ES-I3 (cell line): ENCODE data around the gene SART3.
A peak's percentile ranks its signal among the peaks of the same experiment; 100 is the strongest.

Experiments used
- H3K36me3 ChIP-seq: 2 replicates; pipeline ENCODE4 v1.6.1; 2013; ENCODE audit warnings: mild to moderate bottlenecking, low read length, control low read depth, moderate library complexity; ENCODE audit not compliant: insufficient read depth
- H3K4me1 ChIP-seq: 2 replicates; pipeline ENCODE4 v1.6.1; 2013; ENCODE audit warnings: mild to moderate bottlenecking, control low read depth, low read length; ENCODE audit not compliant: insufficient read depth
- H3K9ac ChIP-seq: 2 replicates; pipeline ENCODE4 v1.6.1; 2013; ENCODE audit warnings: low read depth, mild to moderate bottlenecking, low read length, moderate library complexity
- H3K9me3 ChIP-seq: 2 replicates; pipeline ENCODE4 v1.6.1; 2013; ENCODE audit warnings: mild to moderate bottlenecking, low read length, moderate library complexity; ENCODE audit not compliant: control insufficient read depth, insufficient read depth

The SART3 gene, protein sequence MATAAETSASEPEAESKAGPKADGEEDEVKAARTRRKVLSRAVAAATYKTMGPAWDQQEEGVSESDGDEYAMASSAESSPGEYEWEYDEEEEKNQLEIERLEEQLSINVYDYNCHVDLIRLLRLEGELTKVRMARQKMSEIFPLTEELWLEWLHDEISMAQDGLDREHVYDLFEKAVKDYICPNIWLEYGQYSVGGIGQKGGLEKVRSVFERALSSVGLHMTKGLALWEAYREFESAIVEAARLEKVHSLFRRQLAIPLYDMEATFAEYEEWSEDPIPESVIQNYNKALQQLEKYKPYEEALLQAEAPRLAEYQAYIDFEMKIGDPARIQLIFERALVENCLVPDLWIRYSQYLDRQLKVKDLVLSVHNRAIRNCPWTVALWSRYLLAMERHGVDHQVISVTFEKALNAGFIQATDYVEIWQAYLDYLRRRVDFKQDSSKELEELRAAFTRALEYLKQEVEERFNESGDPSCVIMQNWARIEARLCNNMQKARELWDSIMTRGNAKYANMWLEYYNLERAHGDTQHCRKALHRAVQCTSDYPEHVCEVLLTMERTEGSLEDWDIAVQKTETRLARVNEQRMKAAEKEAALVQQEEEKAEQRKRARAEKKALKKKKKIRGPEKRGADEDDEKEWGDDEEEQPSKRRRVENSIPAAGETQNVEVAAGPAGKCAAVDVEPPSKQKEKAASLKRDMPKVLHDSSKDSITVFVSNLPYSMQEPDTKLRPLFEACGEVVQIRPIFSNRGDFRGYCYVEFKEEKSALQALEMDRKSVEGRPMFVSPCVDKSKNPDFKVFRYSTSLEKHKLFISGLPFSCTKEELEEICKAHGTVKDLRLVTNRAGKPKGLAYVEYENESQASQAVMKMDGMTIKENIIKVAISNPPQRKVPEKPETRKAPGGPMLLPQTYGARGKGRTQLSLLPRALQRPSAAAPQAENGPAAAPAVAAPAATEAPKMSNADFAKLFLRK

DNA sequence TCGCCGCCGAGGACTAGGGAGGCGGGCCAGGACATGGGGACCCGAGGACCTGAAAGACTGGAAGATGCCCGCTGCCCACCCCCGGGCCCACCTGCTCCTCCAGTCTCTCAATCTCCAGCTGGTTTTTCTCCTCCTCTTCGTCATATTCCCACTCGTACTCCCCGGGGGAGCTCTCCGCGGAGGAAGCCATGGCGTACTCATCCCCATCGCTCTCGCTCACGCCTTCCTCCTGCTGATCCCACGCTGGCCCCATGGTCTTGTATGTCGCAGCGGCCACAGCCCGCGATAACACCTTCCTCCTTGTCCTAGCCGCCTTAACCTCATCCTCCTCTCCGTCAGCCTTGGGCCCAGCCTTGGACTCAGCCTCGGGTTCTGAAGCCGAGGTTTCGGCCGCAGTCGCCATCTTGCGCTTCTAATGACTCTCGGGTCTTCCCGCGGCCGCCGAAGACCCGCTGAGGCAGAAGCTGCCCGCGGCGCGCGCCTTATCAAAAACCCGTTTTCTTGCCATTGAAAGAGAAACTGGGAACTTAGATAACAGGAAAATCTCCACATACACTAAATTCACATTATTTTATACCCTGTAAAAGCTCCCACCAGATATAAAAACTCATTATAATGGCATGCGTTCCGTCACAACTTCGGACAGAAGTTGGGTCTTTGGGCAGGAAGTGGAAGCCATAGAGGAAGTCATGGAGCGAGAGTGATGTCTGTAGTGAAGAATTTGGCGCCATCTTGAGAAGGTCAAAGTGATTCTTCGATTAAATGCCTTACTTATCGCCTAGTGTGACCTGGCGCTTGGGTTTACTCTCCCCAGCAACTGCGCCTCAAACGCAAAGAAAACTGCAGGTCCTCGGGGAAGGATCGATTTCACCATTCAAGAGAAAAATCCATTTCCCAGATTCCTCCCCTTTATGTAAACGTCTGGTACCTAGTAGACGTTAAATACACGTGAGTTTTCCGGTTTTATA lies at the start of gene SART3:
Gene SART3, minus strand, starts transcription at position 422 of the 968 bp plus-strand sequence. Its CDS starts 19 bp downstream, at position 403.
- Histone ChIP-seq H3K9ac (peak within 1 kb of the TSS; percentile 94), H3K9me3 (no peaks in the 10 kb centered on the region), H3K4me1 (0 out of 2 replicates have a peak, but pooled peaks cover 4% of the 10 kb centered on the region), H3K36me3 (peaks cover 14% of the 10 kb centered on the region)

DNA sequence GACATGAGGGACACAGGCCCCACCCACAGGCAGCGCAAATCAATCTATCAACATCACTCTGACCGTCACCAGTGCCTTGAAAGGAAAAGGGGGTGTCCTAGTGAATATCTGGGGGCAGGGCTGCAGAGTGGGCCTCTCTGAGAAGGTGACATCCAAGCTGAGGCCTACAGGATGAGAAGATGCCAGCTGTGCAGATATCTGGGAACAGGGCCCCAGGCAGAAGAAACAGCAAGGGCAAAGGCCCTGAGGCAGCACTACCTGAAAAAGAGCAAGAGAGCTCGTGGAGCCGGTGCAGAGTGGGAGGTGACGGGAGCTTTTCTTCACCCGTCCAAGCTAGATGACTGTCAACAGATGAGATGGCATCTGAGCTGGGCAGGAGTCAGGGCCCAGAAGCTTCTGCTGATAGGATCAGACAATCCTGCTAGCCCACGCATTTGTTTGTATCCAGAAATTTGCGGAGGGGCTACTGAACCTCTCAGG lies 49.4 kb upstream of the SART3 start:
- no peaks in the 10 kb centered on the region for H3K36me3 ChIP-seq
- H3K4me1 ChIP-seq = peaks cover 14% of the 10 kb centered on the region; the same call in 1 of the 2 replicates
- no peaks in the 10 kb centered on the region for H3K9me3 ChIP-seq
- no peak overlapping the region for H3K9ac ChIP-seq

DNA sequence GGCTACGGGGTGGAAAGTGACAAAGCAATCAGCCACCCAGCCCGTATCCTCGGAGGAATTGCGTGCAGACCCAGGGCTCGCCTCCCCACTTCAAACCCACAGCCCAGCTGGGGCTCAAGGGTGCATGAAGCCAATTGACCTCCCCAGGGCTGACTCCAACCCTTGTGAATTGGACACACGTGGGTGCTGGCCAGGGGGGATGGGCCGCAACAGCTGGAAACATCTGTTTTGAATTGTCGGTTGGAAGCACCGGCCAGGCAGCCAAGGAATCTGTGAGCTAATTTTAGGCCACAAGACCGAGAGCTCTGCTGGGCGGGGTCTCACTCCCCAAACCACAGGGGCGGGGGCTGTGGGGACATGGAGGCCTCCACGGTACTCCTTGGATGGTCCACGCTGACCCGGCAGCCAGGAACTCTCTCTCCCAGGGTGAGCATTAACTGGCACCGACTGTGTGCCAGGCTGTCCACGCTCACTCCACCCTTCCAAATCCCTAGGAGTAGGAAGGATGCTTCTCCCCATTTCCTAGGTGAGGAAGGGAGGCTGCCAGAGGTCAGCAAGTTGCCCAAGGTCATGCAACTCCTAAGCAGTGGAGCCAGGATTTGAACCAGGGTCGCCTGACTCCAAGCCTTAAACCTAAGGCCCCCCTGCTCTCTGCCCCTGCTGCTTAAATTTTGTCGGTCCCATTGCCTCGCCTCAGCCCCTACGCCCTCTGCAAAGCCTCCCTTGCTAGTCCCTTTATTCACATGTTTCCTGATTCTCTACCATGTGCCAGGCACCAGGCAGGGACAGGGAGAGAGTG lies 48.8 kb upstream of the SART3 start:
- H3K4me1 ChIP-seq = peaks cover 14% of the 10 kb centered on the region; the same call in 1 of the 2 replicates

DNA sequence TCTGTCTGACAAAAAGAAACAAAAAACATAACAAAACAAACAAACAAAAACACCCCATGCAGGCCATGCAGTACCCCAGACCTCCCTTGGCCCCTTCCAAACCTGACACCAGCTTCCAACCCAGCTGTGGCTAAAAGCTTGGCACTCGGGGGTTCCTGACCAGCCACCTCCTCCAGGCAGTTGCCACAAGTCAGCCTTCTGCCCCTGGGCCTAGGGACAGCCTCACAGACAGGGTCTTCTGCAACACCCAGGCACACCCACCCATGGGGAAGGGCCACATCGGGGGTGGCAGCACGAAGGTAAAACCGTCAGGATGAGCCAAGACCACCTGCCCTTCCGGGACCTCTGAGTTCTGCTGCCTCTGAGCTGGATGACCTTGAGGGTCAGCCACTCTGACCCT lies 47.6 kb upstream of the SART3 start:
- Histone ChIP-seq H3K9ac (no peak overlapping the region), H3K9me3 (no peaks in the 10 kb centered on the region), H3K4me1 (peaks cover 16% of the 10 kb centered on the region), H3K36me3 (no peaks in the 10 kb centered on the region)

More for the DNA sequence above, 48.8 kb upstream of the SART3 start:
- Histone ChIP-seq H3K36me3 (no peaks in the 10 kb centered on the region), H3K9me3 (no peaks in the 10 kb centered on the region), H3K9ac (no peak overlapping the region)

DNA sequence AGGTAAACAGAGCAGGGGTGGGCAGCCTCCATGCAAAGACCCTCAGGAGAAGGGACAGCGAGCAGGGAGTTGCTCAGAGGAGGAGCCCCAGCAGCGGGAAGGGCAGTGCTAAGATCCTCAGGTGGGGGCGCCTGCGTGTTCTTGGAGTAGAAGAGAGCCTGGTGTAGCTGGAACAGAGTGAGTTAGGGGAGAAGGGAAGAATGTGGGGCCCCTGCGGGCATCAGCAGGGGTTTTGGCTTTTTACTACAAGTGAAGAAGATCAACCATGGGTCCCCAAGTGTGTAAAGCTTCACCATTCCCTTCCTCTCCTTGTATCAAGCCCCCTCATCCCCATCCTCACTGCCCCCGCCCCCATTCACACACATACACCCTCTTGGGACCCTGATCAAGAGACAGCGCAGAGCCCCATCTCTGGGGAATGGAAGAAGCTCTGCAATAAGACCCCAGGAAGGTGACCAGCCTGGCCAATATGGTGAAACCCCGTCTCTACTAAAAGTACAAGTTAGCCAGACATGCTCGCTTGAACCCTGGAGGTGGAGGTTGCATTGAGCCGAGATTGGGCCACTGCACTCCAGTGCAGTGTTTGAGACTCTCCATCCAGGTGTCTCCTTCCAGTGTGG lies 47.1 kb upstream of the SART3 start:
- no peak overlapping the region for H3K9ac ChIP-seq
- no peaks in the 10 kb centered on the region for H3K9me3 ChIP-seq
- no peaks in the 10 kb centered on the region for H3K36me3 ChIP-seq
- peaks cover 11% of the 10 kb centered on the region for H3K4me1 ChIP-seq

DNA sequence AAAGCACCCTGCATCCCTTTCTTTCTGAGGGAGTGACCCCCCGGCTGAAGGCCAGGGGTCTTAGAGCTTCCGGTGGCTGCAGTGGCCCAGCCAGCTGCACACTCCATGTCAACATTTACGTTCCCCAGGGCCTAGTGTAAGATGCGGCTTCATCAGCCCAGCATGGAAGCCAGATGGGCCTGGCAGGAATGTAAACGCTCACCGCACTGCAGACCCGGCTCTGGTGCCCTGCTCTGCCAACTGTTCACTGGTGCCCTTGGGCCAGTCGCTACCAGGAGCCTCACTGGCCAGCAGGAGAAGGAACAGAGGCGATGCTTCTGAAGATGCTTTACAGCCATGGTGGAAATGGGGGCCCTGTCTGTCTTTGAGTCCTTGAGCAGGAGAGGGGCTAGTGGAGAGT lies 45.5 kb upstream of the SART3 start:
- no peak overlapping the region for H3K9ac ChIP-seq
- peaks cover 9% of the 10 kb centered on the region for H3K4me1 ChIP-seq
- no peaks in the 10 kb centered on the region for H3K9me3 ChIP-seq
- H3K36me3 ChIP-seq = no peaks in the 10 kb centered on the region

DNA sequence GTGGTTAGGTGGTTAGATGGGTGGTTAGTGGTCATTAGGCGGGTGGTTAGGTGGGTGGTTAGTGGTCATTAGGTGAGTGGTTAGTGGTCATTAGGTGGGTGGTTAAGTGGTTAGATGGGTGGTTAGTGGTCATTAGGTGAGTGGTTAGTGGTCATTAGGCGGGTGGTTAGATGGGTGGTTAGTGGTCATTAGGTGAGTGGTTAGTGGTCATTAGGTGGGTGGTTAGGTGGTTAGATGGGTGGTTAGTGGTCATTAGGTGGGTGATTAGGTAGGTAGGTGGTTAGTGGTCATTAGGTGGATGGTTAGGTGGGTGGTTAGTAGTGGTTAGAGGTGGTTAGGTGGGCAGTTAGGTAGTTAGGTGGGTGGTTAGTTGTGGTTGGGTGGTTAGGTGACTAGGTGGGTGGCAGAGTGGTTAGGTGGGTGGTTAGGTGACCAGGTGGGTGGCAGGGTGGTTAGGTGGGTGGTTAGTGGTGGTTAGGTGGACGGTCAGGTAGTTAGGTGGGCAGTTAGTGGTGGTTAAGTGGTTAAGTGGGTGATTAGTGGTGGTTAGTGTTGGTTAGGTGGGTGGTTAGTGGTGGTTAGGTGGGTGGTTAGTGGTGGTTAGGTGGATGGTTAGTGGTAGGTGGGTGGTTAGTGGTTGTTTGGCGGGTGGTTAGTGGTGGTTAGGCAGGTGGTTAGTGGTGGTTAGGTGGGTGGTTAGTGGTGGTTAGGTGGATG lies 44.9 kb upstream of the SART3 start:
- Histone ChIP-seq H3K36me3 (no peaks in the 10 kb centered on the region), H3K9me3 (no peaks in the 10 kb centered on the region), H3K4me1 (peaks cover 9% of the 10 kb centered on the region), H3K9ac (no peak overlapping the region)

DNA sequence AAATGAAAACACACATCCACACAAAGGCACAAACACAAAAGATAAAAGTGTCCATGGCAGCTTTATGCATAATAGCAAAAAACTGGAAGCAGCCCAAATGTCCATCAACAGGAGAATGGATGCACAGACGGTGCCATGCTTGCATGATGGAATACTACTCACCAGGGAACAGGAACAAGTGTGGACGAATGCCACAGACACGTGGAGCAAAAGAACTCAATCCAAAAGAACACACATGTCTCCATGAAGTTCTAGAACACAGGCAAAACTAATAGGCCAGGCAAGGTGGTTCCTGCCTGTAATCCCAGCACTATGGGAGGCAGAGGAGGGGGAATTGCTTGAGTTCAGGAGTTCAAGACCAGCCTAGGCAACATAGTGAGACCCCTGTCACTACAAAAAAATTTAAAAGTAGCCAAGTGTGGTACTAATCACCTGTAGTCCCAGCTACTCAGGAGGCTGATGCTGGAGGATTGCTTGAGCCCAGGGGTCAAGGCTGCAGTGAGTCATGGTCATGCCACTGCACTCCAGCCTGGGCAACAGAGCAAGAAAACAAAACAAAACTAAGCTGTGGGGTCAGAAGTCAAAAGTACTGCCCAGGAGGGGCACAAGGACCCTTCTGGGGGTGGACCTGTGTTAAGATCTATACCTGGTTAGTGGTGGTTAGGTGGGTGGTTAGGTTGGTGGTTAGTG lies 44.2 kb upstream of the SART3 start:
- Histone ChIP-seq H3K36me3 (no peaks in the 10 kb centered on the region), H3K4me1 (peaks cover 9% of the 10 kb centered on the region), H3K9ac (no peak overlapping the region), H3K9me3 (no peaks in the 10 kb centered on the region)

DNA sequence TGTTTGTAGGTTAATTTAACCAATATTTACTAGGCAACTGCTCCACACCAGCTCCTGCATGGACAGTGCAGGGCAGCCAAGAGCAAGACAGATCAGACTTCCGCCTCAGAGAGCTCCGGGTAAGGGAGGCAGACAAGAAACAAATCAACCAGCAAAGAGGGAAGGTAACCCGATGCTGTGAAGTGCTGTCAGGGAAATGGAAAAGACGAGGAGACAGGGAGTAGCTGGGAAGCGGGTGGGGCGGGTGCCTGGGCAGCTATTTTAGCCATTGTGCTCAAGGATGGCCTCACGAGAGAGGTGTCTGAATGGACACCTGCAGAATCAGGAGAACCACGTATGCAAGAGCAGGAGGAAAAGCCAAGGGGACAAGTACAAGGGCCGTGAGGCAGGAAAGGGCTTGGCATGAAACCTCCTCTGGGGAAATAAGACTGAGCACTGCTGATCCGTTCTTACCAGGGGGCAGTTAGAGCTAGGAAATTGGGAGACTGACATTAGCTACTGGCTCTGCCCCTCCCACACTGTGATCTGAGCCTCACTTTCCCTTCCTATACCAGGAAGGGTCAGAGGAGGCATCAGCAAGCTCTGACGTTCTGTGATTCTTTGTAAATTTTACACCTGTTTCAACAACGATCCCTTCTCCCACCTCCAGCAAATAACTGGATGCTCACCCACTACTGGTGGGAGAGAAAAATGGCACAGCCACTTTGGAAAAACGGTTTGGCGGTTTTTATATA lies 43.4 kb upstream of the SART3 start:
- H3K36me3 ChIP-seq = no peaks in the 10 kb centered on the region
- H3K9me3 ChIP-seq = no peaks in the 10 kb centered on the region
- H3K4me1 ChIP-seq = peaks cover 9% of the 10 kb centered on the region
- no peak overlapping the region for H3K9ac ChIP-seq

DNA sequence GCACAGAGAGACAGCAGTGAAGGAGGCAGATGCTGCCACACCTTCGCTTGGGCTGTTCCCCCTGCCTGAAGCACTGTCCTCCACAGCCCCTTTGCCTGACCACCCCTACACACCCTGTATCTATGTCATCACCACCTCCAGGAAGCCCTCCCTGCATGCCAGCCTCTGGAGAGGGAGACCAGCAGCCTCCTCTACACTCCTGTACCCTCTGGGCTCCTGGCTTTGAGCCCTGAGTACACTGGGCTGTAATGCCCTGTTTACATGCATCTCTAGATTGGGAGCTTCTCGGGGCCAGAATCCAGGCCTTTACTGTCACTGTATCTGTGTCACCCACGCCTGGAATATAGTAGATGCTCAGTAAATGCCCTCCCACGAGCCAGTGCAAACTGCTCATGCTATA lies 42.8 kb upstream of the SART3 start:
- Histone ChIP-seq H3K9me3 (no peaks in the 10 kb centered on the region), H3K4me1 (peaks cover 9% of the 10 kb centered on the region), H3K9ac (no peak overlapping the region), H3K36me3 (no peaks in the 10 kb centered on the region)

DNA sequence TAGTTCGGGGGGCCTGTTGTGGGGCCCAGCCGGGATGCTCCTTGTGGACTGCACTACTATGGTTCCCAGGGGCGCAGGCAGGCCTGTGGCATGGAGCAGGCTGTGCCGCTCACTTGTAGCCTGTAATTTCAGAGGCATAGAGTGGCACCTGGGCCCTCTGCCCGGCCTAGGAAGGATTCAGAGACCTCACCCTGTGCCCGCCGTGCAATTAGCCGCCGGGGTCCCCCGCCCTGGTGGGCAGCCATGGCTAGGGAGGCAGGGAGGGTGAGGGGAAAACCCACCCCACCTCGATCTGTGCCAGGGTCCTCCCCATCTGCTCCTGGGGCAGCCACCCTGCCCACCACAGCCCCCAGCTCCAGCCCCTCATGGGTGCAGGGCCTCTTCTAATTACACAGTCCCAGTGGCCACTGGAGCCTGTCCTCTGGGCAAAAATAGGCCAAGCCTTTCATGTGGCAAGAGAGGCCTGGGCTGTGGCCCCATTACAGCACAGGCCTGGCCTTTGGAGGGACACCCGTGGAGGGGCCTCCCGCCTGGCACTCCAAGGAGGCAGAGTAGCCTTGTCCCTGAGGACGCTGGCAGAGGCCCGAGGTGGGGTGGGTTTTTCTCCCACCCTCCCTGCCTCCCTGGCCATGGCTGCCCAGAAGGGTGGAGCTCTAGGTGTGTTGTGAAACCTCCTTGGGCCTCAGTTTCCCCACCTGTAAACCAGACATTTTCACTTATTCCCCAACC lies 42.2 kb upstream of the SART3 start:
- Histone ChIP-seq H3K36me3 (no peaks in the 10 kb centered on the region), H3K9ac (no peak overlapping the region)

More for the DNA sequence above, 42.2 kb upstream of the SART3 start:
- H3K9me3 ChIP-seq = no peaks in the 10 kb centered on the region
- peaks cover 11% of the 10 kb centered on the region for H3K4me1 ChIP-seq
